Smooth muscle cell (in vitro differentiated cells): ENCODE data around the gene BOLA3. TPM values are rescaled to one million over a fixed set of nuclear protein-coding genes. Genes with fewer than 3 reads are reported as not detected.

ENCODE experiments used
- DNase-seq: peaks from one replicate; lab custom pipeline; 2025; ENCODE audit not compliant: unreplicated experiment; lab: John Stamatoyannopoulos, UW
- H2AFZ ChIP-seq: fragments of 200-600 bp; sonication (generic); 2 replicates; pipeline ENCODE4 v1.6.0; 2016; ENCODE audit warnings: antibody characterized with exemption, low read depth, mild to moderate bottlenecking
- H3F3A ChIP-seq: fragments of 200-600 bp; sonication (generic); 2 replicates; pipeline ENCODE4 v1.6.0; 2017; ENCODE audit warnings: antibody characterized with exemption, low read depth
- H3K27ac ChIP-seq: fragments of 200-600 bp; sonication (generic); 2 replicates; pipeline ENCODE4 v1.5.1; 2016; ENCODE audit warnings: low read depth, mild to moderate bottlenecking
- H3K27me3 ChIP-seq: fragments of 200-600 bp; sonication (generic); 2 replicates; pipeline ENCODE4 v1.6.1; 2016; ENCODE audit warnings: low read depth, mild to moderate bottlenecking
- H3K36me3 ChIP-seq: fragments of 200-600 bp; sonication (generic); 2 replicates; pipeline ENCODE4 v1.5.1; 2016; ENCODE audit warnings: low read depth
- H3K4me1 ChIP-seq: fragments of 200-600 bp; sonication (generic); 2 replicates; pipeline ENCODE4 v1.5.1; 2016; ENCODE audit warnings: low read depth
- H3K4me2 ChIP-seq: fragments of 200-600 bp; sonication (generic); 2 replicates; pipeline ENCODE4 v1.6.0; 2016; ENCODE audit warnings: mild to moderate bottlenecking
- H3K4me3 ChIP-seq: fragments of 200-600 bp; sonication (generic); 2 replicates; pipeline ENCODE4 v1.5.1; 2016; ENCODE audit warnings: mild to moderate bottlenecking
- H3K79me2 ChIP-seq: fragments of 200-600 bp; sonication (generic); 2 replicates; pipeline ENCODE4 v1.6.0; 2016; ENCODE audit warnings: low read depth, mild to moderate bottlenecking
- H3K9ac ChIP-seq: fragments of 200-600 bp; sonication (generic); 2 replicates; pipeline ENCODE4 v1.6.0; 2016; ENCODE audit warnings: low read depth
- H3K9me3 ChIP-seq: fragments of 200-600 bp; sonication (generic); replicated peaks from 2 replicates; pipeline ENCODE4 v1.5.1; 2016; ENCODE audit warnings: low read depth
- H4K20me1 ChIP-seq: fragments of 200-600 bp; sonication (generic); 2 replicates; pipeline ENCODE4 v1.6.0; 2016; ENCODE audit warnings: low read depth
- WGBS: methylation state at CpG from one replicate; pipeline ENCODE4 v1.1.7; 2016; ENCODE audit warnings: low lambda C conversion rate; 5-methylcytosine and 5-hydroxymethylcytosine counted together
- polyA plus RNA-seq: library from polyadenylated mRNA; unstranded; fragments of >200 nt; fragmentation: Nextera tagmentation; extraction: Ambion mirVana; gene quantifications from 2 replicates; pipeline ENCODE4 v1.2.1, GENCODE V29; 2016
- total RNA-seq: library from RNA; depleted of rRNA; stranded (reverse); fragments of >200 nt; gene quantifications from 2 replicates; pipeline ENCODE4 v1.2.3, GENCODE V29; 2014
- TF ChIP-seq, protein P1 (sequence below): fragments of 200-600 bp; sonication (generic); IDR thresholded peaks from 2 replicates; pipeline ENCODE4 v1.5.1; 2017; ENCODE audit warnings: borderline replicate concordance, mild to moderate bottlenecking, antibody characterized with exemption; ENCODE audit not compliant: insufficient read depth, poor library complexity, severe bottlenecking

Gene BOLA3
- total and polyA plus RNA-seq, 2 experiments from 2014 or later = 87.5 to 93.8 TPM

DNA sequence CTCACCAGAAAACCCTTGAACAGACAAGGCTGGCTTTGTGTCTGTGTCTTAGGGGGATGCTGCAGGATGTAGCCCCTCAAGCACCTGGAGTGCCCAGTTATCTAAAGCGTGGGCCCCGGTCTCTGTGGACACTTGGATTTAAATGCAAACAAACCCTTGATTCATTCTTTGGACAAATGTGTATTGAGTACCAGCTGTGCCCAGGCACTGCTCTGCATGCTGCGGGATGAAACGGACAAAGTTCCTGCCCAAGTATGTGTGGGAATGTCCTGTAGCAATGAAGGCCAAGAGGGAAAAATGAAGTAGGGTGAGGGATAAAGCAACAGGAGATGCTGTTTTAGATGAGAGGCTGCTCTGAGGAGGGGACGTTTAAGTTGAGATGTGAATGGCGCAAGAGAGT lies 53.9 kb downstream of the BOLA3 start:
- TF ChIP-seq, protein P1, sequence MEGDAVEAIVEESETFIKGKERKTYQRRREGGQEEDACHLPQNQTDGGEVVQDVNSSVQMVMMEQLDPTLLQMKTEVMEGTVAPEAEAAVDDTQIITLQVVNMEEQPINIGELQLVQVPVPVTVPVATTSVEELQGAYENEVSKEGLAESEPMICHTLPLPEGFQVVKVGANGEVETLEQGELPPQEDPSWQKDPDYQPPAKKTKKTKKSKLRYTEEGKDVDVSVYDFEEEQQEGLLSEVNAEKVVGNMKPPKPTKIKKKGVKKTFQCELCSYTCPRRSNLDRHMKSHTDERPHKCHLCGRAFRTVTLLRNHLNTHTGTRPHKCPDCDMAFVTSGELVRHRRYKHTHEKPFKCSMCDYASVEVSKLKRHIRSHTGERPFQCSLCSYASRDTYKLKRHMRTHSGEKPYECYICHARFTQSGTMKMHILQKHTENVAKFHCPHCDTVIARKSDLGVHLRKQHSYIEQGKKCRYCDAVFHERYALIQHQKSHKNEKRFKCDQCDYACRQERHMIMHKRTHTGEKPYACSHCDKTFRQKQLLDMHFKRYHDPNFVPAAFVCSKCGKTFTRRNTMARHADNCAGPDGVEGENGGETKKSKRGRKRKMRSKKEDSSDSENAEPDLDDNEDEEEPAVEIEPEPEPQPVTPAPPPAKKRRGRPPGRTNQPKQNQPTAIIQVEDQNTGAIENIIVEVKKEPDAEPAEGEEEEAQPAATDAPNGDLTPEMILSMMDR = no peak
- H3K27me3 ChIP-seq = no peaks in the 10 kb centered on the region
- H4K20me1 ChIP-seq = peaks cover 15% of the 10 kb centered on the region
- 95% methylated on average over 6 of the region's 6 CpGs for WGBS
- no peaks in the 10 kb centered on the region for H3K9me3 ChIP-seq
- no peaks in the 10 kb centered on the region for H3F3A ChIP-seq
- DNase-seq = no peak
- H3K4me1 ChIP-seq = no peaks in the 10 kb centered on the region
- H3K4me3 ChIP-seq = no peak overlapping the region
- H3K79me2 ChIP-seq = no peaks in the 10 kb centered on the region
- H2AFZ ChIP-seq = no peak overlapping the region
- H3K36me3 ChIP-seq = peaks cover 2% of the 10 kb centered on the region
- no peak overlapping the region for H3K9ac ChIP-seq
- no peak overlapping the region for H3K27ac ChIP-seq
- H3K4me2 ChIP-seq = no peak overlapping the region

DNA sequence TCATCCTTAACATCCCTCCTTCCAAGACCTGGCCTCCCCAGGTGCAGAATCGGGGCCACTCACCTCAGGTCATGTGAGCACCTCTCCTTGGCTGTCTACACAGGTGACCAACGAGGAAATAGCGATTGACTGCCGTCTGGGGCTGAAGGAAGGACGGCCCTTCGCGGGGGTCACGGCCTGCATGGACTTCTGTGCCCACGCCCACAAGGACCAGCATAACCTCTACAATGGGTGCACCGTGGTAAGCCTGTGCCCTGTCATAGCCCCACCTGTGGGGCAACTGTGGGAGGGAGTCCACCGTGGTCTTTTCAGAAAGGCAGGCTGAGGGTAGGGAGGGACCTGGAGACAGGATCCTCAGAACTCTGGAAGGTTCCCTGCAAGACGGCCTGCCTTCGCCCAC lies 54.3 kb downstream of the BOLA3 start:
- H4K20me1 ChIP-seq = peaks cover 15% of the 10 kb centered on the region
- H3K27me3 ChIP-seq = no peaks in the 10 kb centered on the region
- no peak for DNase-seq
- H3K79me2 ChIP-seq = no peaks in the 10 kb centered on the region
- no peaks in the 10 kb centered on the region for H3K4me1 ChIP-seq
- H3K9me3 ChIP-seq = no peaks in the 10 kb centered on the region
- TF ChIP-seq, protein P1 = no peak
- no peak overlapping the region for H3K9ac ChIP-seq
- WGBS = 95% methylated on average over 13 of the region's 13 CpGs
- no peak overlapping the region for H2AFZ ChIP-seq
- H3K4me3 ChIP-seq = no peak overlapping the region
- H3F3A ChIP-seq = no peaks in the 10 kb centered on the region
- H3K27ac ChIP-seq = no peak overlapping the region
- no peak overlapping the region for H3K4me2 ChIP-seq
- H3K36me3 ChIP-seq = peaks cover 2% of the 10 kb centered on the region

DNA sequence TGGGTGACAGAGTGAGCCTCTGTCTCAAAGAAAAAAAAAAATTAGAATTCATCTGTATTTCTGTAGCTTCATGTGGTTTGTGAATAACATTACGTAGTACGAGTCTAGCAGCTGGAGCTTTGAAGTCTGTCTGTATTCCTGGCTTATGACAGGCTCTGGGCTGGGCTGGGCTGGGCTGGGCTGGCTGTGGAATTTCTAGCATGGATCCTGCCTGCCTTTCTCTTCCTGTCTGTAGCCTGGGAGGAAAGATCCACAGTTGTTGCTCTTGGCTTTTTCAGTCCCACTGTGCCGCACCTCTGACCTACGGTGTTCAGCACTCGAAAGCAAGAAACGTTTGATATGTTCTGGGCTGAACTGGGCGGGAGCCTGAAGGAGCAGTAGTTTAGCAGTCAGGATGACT lies 55.4 kb downstream of the BOLA3 start:
- Histone ChIP-seq H3K36me3 (peaks cover 2% of the 10 kb centered on the region), H3K4me2 (no peak overlapping the region), H2AFZ (no peak overlapping the region), H3K9me3 (no peaks in the 10 kb centered on the region), H3K9ac (no peak overlapping the region), H3K4me3 (no peak overlapping the region), H4K20me1 (peaks cover 22% of the 10 kb centered on the region), H3K27me3 (no peaks in the 10 kb centered on the region), H3K27ac (peak overlapping the region; percentile 44), H3K79me2 (no peaks in the 10 kb centered on the region), H3F3A (no peaks in the 10 kb centered on the region), H3K4me1 (no peaks in the 10 kb centered on the region)
- TF ChIP-seq, protein P1 = no peak
- WGBS = 85% methylated on average over 7 of the region's 7 CpGs
- DNase-seq = no peak

DNA sequence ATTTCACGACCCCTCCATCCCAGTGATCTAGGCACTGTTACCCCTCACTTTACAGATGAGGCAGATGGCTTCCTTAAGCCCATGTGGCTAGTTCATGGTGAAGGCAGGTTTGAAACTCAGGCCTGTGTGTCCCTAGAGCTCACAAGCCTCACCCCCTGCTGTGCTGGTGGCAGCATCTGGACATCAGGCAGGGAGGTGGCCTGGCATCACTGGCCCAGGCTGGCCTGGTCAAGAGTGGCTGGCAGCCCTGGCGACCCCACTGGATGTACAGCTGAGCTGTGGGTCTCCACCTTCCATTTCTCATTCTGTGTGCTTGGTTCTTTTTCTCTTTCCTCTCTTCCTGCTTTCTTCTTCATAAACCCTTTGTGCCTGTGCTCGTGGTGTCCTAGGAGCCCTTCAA lies 56.3 kb downstream of the BOLA3 start:
- no peaks in the 10 kb centered on the region for H3K27me3 ChIP-seq
- no peaks in the 10 kb centered on the region for H3K9me3 ChIP-seq
- no peak overlapping the region for H3K9ac ChIP-seq
- H3K4me3 ChIP-seq = no peak overlapping the region
- TF ChIP-seq, protein P1 = no peak
- H3K36me3 ChIP-seq = peaks cover 2% of the 10 kb centered on the region
- H3K27ac ChIP-seq = peak overlapping the region; percentile 44
- no peaks in the 10 kb centered on the region for H3K4me1 ChIP-seq
- no peak overlapping the region for H2AFZ ChIP-seq
- WGBS = 92% methylated on average over 3 of the region's 3 CpGs
- H3K4me2 ChIP-seq = no peak overlapping the region
- H4K20me1 ChIP-seq = peaks cover 31% of the 10 kb centered on the region
- H3K79me2 ChIP-seq = no peaks in the 10 kb centered on the region
- no peak for DNase-seq
- no peaks in the 10 kb centered on the region for H3F3A ChIP-seq
